Measurements from ENCODE around the gene EVC2. TPM values are rescaled to one million over a fixed set of nuclear protein-coding genes. Genes with fewer than 3 reads are reported as not detected.

Gene EVC2
- polyA plus RNA-seq, 1 donor: 8.4 TPM

DNA sequence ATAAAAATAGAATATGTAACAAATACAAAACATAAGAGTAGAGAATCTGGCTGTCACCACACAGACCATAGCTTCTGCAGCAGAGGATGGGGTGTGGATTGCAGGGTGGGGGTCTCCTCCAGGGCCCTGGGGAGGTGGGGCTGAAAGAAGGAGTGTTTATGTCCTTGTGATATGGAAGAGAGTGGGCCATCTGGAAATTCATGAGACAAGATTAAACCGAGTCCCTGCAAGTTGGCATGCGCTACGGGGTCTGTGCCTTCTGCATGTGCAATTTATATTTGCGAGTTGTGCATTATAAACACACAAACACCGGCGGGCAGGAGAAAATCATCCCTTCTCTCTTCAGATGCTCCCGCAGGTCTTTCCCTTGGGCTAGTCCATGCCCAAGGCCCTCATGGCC lies 145.9 kb downstream of the EVC2 start:
- DNase-seq: no peak

DNA sequence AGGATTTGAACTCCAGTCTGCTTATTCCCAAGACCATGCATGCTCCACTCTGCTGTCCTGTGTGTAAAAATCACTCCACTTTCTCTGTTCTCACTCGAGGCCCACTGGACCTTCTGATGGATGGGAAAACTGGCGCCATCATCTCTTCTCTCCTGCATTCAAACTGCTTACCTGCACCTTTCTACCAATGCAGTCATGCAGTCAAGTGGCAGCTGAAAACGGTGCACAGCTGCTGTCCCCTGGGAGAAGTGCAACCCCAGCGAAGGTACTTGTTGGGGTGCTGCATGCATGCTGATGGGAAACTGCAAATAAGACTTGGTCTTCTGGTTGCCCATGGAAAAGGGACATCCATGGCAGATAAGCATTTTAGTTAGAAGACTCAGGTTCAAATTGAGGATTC lies 147.1 kb downstream of the EVC2 start:
- no peak for DNase-seq

DNA sequence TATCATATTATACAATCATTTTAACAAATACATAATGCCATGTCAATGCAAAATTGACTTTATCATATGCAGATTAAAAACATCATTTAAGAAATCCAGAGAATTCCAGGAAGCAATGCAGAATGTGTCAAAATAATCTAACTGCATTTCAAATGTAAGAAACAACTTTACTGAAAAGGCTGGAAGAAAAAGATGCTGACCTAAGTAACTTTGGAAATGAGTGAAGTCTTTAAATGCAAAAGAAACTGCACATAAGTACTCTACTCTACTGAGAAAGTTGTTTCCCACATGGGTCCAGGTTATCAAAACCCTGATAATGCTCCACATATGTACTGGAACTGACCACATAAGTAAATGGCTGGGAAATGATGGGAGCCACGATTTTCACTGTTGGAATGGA lies 149.9 kb downstream of the EVC2 start:
- DNase-seq: no peak

DNA sequence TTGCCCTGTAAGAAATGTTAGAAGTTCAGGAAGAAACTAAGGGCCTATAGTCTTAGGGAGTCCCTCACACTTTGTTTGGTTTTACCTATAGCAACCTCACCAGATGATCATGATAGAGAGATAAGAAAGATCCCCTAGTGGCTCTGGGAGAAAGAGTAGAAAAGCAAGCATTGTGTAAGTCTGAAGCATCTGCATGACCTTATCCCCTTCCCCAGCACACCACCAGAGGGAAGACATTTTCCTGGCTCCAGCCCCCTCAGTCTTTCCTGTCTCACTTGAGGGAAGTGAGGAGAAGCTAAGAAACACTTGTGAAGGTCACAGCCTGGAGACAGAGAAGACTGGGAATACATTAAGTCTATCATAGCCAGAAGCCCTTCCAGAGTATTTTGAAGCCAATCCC lies 154.0 kb downstream of the EVC2 start:
- DNase-seq: no peak

DNA sequence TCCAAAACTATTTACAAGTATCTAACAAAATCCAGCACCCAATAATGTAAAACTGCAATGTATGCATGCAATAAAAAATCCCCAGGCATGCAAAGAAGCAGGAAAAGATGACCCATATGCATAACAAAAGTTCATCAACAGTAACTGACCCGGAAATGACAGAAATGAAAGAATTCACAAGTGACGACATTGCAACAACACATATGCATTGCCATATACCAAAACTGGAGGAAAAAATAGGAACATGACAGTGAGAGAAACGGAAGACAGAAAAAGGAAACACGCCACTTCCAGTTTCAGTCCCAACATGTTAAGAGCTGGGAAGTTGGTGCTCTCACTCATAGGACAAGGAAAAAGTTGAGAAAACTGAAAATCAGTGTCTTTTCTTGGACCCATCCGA lies 154.6 kb downstream of the EVC2 start:
- DNase-seq: no peak

DNA sequence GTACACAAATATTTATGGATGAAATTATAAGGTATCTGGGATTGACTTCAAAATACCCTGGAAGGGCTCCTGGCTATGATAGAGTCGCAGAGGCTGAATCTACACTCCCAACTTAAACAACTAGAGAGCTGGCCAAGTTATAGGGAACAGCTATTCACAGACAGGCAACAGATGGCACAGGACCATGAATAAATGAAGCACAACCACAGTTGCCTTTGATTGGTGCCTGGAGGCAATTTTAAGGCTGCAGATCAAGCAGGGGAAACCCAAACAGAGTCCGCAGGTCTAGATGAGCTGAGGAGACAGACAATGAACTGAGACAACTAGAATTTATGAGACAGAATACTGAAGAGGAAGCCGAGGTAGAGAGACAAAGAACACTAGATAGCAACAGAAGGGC lies 155.9 kb downstream of the EVC2 start:
- DNase-seq: no peak

DNA sequence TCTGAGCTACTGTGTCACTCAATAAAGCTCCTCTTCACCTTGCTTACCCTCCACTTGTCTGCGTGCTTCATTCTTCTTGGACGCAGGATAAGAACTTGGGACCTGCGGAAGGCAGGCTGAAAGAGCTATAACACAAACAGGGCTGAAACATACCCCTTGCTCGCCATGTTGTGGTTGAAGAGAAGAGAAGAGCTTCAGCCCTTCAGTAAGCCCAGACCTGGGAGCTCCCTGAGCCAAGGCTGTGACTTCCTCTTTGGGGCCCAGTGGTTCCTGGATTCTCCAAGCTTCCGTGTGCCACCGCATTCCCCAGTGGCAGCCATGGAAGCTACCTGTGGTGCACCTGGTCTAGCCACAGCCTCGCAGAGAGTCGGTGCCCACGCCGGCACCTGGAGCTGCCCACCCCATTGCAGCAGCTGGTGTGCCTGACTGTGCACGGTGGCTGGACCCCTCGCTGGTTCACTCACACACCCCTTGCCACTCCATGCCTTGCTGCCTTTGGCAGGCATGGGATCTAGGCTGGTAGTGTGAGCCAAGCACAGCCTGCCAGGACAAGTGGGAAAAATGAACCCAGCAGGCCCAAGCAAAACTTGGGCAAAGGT lies 160.6 kb downstream of the EVC2 start:
- DNase-seq: no peak

DNA sequence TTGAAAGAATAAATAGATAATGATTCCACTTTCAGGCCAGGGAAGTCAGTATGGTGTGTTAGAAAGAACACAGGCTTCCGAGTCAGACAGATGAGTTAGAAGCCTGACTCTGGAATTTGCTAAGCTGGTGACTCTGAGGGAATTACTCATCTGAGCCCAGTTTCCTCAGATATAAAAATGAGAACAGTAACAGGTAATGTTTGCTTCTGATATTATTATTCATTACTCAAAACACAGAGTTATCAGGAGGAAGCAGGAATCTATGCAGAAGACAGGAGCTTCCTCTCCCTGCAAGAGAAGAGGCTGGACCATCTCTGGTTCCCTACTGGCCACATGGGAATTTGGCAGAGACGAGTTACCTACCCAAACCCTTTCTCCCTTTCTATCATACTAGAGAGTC lies 163.1 kb downstream of the EVC2 start:
- DNase-seq: no peak

DNA sequence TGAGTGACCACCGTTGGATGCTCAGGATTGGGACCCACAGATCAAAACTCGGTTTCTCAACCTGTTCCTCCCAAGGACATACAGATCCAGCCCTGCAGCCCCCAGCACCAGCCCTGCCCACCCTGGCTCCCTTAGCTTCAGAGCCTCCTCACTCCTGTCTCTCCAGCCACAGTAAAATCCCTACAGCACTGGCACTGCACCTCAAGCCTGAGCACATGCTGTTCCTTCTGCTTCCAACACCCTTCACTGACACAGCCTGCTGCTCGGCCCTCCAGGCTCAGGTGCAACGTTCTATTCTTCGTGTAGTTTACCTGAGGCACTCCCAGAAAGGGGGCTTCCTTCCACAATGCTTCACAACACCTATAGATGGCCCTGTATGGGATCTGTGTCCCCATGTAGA lies 163.6 kb downstream of the EVC2 start:
- no peak for DNase-seq

DNA sequence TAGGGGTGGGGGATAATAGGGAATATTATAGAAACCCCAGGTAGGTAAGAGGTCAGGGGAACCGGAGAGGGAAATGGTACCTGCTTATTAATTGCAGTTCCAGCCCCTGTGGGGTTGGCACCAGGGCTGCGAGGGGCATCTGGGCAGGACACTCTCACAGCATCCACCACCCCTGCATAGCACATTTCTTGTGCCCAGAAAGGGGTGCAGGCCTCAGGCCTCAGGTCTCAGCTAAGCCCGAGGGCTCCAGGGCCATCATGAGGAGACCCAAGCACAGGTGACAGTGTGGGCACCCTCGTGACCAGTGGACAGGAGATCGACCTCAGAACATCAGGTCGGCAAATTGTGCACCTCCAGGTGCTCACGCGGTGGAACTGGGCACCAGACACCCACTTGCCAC lies 164.7 kb downstream of the EVC2 start:
- no peak for DNase-seq

DNA sequence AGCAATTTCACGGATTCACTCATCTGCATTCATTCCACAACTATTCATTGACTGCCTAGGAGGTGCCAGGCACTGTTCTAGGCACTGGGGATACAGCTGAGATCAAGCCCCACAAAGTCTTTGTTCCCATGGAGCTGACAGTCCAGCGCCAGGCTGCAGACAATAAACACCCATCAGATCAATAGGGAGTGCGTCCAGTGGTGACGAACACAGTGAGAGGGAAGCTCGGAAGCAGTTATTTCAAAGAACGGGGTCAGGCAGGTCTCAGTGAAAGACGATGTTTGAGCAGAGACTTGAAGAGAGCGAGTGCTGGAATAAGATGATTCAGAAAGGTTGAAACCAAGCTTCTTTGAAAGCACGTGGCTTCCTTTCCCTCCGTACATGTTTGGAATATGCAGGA lies 167.2 kb downstream of the EVC2 start:
- no peak for DNase-seq

DNA sequence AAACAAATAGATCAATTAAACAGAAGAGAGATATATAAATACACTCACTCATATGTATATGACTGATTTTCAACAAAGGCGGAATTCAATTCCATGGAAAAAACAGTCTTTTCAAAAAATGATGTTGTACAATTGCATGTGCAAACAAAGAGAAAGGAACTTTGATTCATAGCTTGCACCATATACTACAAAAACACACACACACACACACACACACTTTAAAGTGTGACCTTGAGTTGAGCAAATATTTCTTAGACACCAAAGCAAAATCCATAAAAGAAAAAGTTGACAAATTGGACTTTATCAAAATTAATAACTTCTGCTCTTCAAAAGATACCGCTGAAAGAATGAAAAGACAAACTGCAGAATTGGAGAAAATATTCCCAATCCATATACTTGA lies 168.8 kb downstream of the EVC2 start:
- no peak for DNase-seq

DNA sequence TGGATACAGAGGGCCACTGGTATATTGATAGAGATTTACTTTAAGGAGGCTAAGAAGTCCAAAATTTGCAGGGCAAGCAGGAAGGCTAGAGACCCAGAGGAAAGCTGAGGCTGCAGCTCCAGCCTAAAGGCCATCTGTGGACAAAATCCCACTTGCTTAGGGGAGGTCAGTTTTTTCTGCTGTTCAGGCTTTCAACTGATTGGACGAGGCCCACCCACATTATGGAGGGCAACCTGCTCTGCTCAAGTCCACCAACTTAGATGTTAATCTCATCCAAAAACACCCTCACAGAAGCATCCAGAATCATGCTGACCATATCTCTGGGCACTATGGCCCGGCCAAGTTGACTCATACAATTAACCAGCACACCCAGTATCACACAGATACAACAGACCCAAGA lies 176.3 kb downstream of the EVC2 start:
- DNase-seq: no peak

DNA sequence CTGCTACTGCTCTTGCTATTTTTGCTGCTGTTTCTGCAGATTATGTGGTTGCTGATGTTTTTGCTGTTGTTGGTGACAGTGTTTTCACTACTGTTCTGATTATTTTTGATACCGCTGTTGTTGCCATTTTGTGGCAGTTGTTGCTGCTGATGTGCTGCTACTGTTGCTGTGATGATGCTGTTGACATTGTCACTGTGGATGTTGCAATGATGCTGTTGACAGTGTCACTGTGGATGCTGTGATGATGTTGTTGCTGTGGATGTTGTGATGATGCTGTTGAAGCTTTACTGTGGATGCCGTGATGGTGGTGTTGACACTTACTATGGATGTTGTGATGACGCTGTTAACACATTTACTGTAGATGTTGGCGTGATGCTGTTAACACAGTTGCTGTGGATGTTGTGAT lies 180.3 kb downstream of the EVC2 start:
- no peak for DNase-seq

DNA sequence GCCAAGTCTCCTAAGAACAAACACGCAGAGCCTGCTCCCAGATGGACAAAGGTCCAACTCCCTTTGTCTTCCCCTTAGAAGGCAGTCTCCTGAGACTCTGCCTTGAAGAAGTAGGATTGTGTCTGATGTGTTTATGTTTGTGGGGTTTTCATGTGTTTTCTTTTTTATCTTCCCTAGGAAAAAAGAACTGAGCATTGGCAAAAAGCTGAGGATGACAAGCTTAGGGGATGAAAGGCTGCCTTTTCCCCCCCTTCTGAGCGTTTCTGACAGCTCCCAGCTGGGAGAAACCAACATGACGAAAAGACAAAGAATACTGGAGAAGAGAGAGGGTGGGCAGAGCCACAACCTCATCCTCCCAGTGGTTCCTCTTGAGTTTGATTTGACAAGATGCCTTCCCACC lies 181.1 kb downstream of the EVC2 start:
- no peak for DNase-seq

DNA sequence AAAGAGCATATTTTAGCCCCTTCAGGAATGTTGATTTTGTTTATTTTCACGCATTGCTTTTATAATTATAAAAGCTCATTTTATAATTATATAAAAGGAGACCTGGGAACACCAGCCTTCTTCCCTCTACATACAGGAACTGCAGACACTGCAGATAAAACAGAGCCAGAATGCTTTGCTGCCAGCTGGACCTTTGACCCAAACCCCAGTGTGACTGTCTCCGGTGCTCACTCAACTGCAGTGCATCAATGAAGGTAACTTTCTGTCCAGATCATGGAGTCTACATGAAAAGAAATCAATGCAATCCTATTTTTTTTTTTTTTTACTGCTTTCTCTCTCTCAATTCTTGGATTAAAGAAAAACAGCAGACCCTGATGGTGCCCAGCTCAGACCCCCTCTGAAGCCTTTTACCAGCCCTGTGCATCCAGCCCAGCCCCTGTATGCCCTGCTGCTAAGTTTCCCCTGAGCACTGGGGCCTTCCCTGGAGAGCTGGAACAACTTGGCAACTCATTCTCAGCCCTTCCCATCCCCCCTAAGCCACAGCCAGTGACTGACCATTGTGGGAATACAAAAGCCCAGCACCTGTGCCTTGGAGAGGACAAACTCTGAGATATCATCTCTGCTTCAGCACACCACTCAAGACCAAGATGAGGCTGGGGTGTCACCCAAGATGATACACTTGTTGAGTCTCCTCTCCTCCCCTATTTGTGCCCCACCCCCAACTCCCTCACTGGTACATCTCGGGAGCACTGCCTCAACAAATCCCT lies 182.1 kb downstream of the EVC2 start:
- DNase-seq: no peak

DNA sequence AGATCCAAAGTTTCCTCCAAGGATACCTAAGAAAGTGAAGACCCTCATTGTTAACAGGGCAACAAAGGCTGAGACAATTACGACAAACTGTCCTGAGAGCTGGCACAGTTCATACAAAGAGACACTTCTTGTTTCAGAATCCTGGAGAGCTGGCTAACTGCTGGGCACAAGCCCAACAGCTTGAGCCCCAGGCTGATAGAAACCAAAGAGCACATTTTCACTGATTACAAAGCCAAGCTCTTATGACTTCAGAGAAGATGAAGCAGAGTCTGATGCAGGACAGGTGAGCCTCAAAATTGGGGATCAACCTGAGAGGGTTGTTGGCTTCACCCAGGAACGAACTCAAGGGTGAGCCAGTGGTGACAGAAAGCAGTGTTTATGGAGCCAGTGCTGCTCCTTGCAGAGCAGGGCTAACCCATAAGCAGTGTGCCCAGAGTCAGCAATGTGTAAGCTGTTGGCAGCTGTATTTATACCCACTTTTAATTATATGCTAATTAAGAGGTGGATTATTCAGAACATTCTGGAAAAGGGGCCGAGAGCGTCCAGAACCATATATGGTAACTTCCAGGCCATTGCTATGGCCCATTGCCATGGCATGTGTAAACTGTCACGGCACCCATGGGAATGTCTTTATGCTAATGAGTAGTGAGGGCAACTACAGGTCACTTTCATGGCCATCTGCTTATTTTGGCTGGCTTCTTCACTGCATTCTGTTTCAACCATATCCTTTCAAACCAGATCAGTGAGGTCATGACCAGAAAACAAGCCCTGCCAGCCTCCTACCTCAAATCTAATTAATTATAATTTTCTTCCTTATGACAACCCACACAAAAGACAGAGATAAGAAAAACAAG lies 183.7 kb downstream of the EVC2 start:
- DNase-seq: peak; percentile 39

DNA sequence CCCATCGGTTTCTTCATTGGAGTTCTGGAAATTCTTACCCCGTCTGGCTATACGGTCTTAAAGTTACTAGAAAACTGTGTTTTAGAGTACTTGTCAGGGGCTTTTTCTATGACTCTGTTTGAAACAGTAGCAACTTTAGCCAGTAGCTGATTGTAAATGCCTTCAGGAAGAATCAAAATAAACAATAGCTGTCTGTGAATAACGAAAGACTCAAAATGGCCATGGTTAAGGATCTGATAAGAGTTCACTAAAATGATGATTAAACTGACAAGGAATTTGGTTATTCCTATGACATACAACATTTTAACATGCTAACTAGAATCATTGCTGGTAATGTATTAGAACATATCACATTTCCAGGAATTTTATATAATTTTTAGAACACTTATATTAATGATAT lies 191.0 kb downstream of the EVC2 start:
- no peak for DNase-seq

DNA sequence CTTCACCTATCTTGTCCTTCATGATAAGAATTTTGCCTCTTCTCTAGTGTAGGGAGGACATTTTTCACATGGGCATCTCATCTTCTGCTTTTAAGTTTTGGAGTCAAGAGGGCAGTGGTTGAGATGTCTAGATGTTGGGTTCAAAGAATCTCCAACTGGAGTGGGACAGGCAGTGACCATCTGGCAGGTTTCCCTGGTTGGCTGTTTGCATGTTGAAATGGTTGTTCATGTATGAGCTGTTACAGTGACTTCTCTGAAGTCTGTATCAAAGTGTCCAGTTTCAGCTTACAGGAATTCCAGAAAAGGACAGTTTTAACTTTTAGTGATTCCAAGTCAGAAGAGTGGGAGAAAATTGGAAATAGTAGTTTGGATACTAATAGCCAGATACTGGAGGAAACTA lies 192.7 kb downstream of the EVC2 start:
- DNase-seq: no peak
